Loucy (cell line): Measurements from ENCODE around the gene HIGD1A.

Experiments
- H2AFZ ChIP-seq: fragments of 200-600 bp; sonication (generic); 2 replicates; pipeline ENCODE4 v1.6.0; 2016; ENCODE audit warnings: antibody characterized with exemption, mild to moderate bottlenecking, low read length, moderate library complexity
- H3F3A ChIP-seq: fragments of 200-600 bp; 2 replicates; pipeline ENCODE4 v1.6.0; 2016; ENCODE audit warnings: antibody characterized with exemption, low read depth, mild to moderate bottlenecking
- H3K27me3 ChIP-seq: fragments of 200-600 bp; sonication (generic); 2 replicates; pipeline ENCODE4 v1.6.1; 2014; ENCODE audit warnings: low read length, mild to moderate bottlenecking; ENCODE audit not compliant: insufficient read depth, poor library complexity, severe bottlenecking
- H3K36me3 ChIP-seq: fragments of 200-600 bp; sonication (generic); 2 replicates; pipeline ENCODE4 v1.6.1; 2016; ENCODE audit warnings: low read length; ENCODE audit not compliant: insufficient read depth
- H3K4me1 ChIP-seq: fragments of 200-600 bp; sonication (generic); 2 replicates; pipeline ENCODE4 v1.5.1; 2014; ENCODE audit warnings: low read length, mild to moderate bottlenecking; ENCODE audit not compliant: insufficient read depth, poor library complexity, severe bottlenecking
- H3K4me2 ChIP-seq: fragments of 200-600 bp; sonication (generic); 2 replicates; pipeline ENCODE4 v1.6.0; 2014; ENCODE audit warnings: antibody characterized with exemption, low read length, low read depth, mild to moderate bottlenecking; ENCODE audit not compliant: poor library complexity, severe bottlenecking
- H3K4me3 ChIP-seq: fragments of 200-600 bp; sonication (generic); 2 replicates; pipeline ENCODE4 v1.5.1; 2014; ENCODE audit warnings: low read length, mild to moderate bottlenecking, mixed read lengths; ENCODE audit not compliant: poor library complexity, severe bottlenecking
- H3K79me2 ChIP-seq: fragments of 200-600 bp; sonication (generic); 2 replicates; pipeline ENCODE4 v1.6.1; 2014; ENCODE audit warnings: low read length; ENCODE audit not compliant: insufficient read depth
- H3K9ac ChIP-seq: fragments of 200-600 bp; sonication (generic); 2 replicates; pipeline ENCODE4 v1.6.0; 2014; ENCODE audit warnings: mild to moderate bottlenecking, low read depth, low read length, moderate library complexity; ENCODE audit not compliant: poor library complexity, severe bottlenecking
- H3K9me2 ChIP-seq: fragments of 200-600 bp; sonication (generic); replicated peaks from 2 replicates; pipeline ENCODE4 v1.6.1; 2016; ENCODE audit warnings: low read depth, low read length, mixed read lengths
- H3K9me3 ChIP-seq: fragments of 200-600 bp; sonication (generic); 2 replicates; pipeline ENCODE4 v1.6.1; 2014; ENCODE audit warnings: mild to moderate bottlenecking, antibody characterized with exemption, low read length, low read depth; ENCODE audit not compliant: insufficient read depth
- H4K20me1 ChIP-seq: fragments of 200-600 bp; sonication (generic); 2 replicates; pipeline ENCODE4 v1.6.0; 2014; ENCODE audit warnings: antibody characterized with exemption, low read length, mild to moderate bottlenecking; ENCODE audit not compliant: insufficient read depth, poor library complexity, severe bottlenecking
- EZH2phosphoT487 ChIP-seq: fragments of 200-600 bp; IDR thresholded peaks from 2 replicates; pipeline ENCODE4 v1.6.1; 2018; ENCODE audit warnings: antibody characterized with exemption, mild to moderate bottlenecking, moderate library complexity, borderline replicate concordance
- TF ChIP-seq, protein P1 (sequence below): fragments of 200-600 bp; sonication (generic); conservative IDR thresholded peaks from 2 replicates; pipeline ENCODE4 v1.5.1; 2014; ENCODE audit warnings: mild to moderate bottlenecking, antibody characterized with exemption, low read length

HIGD1A gene

GRCh38 chr3:42742259-42742658 lies 62.0 kb downstream of the HIGD1A start:
- Histone ChIP-seq H3K9me2 (no peaks in the 10 kb centered on the region), H4K20me1 (no peaks in the 10 kb centered on the region), H3K9ac (no peak overlapping the region), H3K4me1 (no peaks in the 10 kb centered on the region), H3K9me3 (no peaks in the 10 kb centered on the region), H2AFZ (no peak overlapping the region), H3F3A (no peaks in the 10 kb centered on the region), H3K4me3 (no peak overlapping the region), H3K36me3 (no peaks in the 10 kb centered on the region), H3K79me2 (no peaks in the 10 kb centered on the region), H3K27me3 (no peaks in the 10 kb centered on the region), H3K4me2 (no peak overlapping the region)
- no peak for TF ChIP-seq EZH2phosphoT487
- TF ChIP-seq, protein P1, sequence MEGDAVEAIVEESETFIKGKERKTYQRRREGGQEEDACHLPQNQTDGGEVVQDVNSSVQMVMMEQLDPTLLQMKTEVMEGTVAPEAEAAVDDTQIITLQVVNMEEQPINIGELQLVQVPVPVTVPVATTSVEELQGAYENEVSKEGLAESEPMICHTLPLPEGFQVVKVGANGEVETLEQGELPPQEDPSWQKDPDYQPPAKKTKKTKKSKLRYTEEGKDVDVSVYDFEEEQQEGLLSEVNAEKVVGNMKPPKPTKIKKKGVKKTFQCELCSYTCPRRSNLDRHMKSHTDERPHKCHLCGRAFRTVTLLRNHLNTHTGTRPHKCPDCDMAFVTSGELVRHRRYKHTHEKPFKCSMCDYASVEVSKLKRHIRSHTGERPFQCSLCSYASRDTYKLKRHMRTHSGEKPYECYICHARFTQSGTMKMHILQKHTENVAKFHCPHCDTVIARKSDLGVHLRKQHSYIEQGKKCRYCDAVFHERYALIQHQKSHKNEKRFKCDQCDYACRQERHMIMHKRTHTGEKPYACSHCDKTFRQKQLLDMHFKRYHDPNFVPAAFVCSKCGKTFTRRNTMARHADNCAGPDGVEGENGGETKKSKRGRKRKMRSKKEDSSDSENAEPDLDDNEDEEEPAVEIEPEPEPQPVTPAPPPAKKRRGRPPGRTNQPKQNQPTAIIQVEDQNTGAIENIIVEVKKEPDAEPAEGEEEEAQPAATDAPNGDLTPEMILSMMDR = no peak

GRCh38 chr3:42741796-42742195 lies 62.5 kb downstream of the HIGD1A start:
- H3K9ac ChIP-seq = no peak overlapping the region
- H3K27me3 ChIP-seq = no peaks in the 10 kb centered on the region
- H3K36me3 ChIP-seq = no peaks in the 10 kb centered on the region
- H3K4me3 ChIP-seq = no peak overlapping the region
- no peaks in the 10 kb centered on the region for H3F3A ChIP-seq
- no peak for TF ChIP-seq EZH2phosphoT487
- TF ChIP-seq, protein P1 = no peak
- no peaks in the 10 kb centered on the region for H3K9me2 ChIP-seq
- no peak overlapping the region for H3K4me2 ChIP-seq
- H2AFZ ChIP-seq = no peak overlapping the region
- no peaks in the 10 kb centered on the region for H3K9me3 ChIP-seq
- H3K4me1 ChIP-seq = no peaks in the 10 kb centered on the region
- no peaks in the 10 kb centered on the region for H3K79me2 ChIP-seq
- no peaks in the 10 kb centered on the region for H4K20me1 ChIP-seq

GRCh38 chr3:42739401-42740158 lies 64.7 kb downstream of the HIGD1A start:
- H3F3A ChIP-seq = no peaks in the 10 kb centered on the region
- TF ChIP-seq EZH2phosphoT487 = no peak
- TF ChIP-seq, protein P1 = no peak
- no peaks in the 10 kb centered on the region for H3K9me2 ChIP-seq
- no peaks in the 10 kb centered on the region for H3K4me1 ChIP-seq
- H3K27me3 ChIP-seq = no peaks in the 10 kb centered on the region
- no peak overlapping the region for H2AFZ ChIP-seq
- no peak overlapping the region for H3K4me2 ChIP-seq
- H3K4me3 ChIP-seq = no peak overlapping the region
- H3K36me3 ChIP-seq = no peaks in the 10 kb centered on the region
- no peak overlapping the region for H3K9ac ChIP-seq
- no peaks in the 10 kb centered on the region for H4K20me1 ChIP-seq
- no peaks in the 10 kb centered on the region for H3K9me3 ChIP-seq
- no peaks in the 10 kb centered on the region for H3K79me2 ChIP-seq
